RWPE2 (cell line): ENCODE data around the gene IL1RAPL1.

ENCODE experiments used
- ATAC-seq: fragments of 200-7000 bp; cut with Tn5 transposase; 3 replicates; pipeline ENCODE4 v1.9.1; 2021; ENCODE audit warnings: low read depth
- DNase-seq: peaks from one replicate; pipeline ENCODE4 v3.0.0-alpha.2; 2020; ENCODE audit warnings: low spot score
- H3K27ac ChIP-seq: fragments of 450-650 bp; 2 replicates; pipeline ENCODE4 v1.5.1; 2017; ENCODE audit warnings: mild to moderate bottlenecking; ENCODE audit not compliant: poor library complexity, severe bottlenecking
- H3K27me3 ChIP-seq: fragments of 250-450 bp; sonication (Bioruptor Pico); 2 replicates; pipeline ENCODE4 v1.5.1; 2021; ENCODE audit warnings: mild to moderate bottlenecking, moderate library complexity; ENCODE audit not compliant: insufficient read depth, poor library complexity, severe bottlenecking
- H3K36me3 ChIP-seq: fragments of 250-450 bp; sonication (Bioruptor Pico); 2 replicates; pipeline ENCODE4 v1.5.1; 2020; ENCODE audit warnings: low read depth, mild to moderate bottlenecking, moderate library complexity
- H3K4me1 ChIP-seq: fragments of 250-450 bp; sonication (Bioruptor Pico); 2 replicates; pipeline ENCODE4 v1.5.1; 2021; ENCODE audit warnings: mild to moderate bottlenecking, moderate library complexity; ENCODE audit not compliant: insufficient read depth, poor library complexity, severe bottlenecking
- H3K4me3 ChIP-seq: fragments of 250-450 bp; sonication (Bioruptor Pico); 2 replicates; pipeline ENCODE4 v1.5.1; 2021; ENCODE audit warnings: mild to moderate bottlenecking, moderate library complexity; ENCODE audit not compliant: severe bottlenecking
- H3K9me3 ChIP-seq: fragments of 250-450 bp; sonication (Bioruptor Pico); 2 replicates; pipeline ENCODE4 v1.5.1; 2021; ENCODE audit warnings: mild to moderate bottlenecking, moderate library complexity; ENCODE audit not compliant: severe bottlenecking
- TF ChIP-seq, protein P1 (sequence below): fragments of 450-650 bp; IDR thresholded peaks from one replicate; pipeline ENCODE4 v1.5.1; 2017; ENCODE audit warnings: mild to moderate bottlenecking, moderate library complexity; ENCODE audit not compliant: poor library complexity, severe bottlenecking

The IL1RAPL1 gene

GRCh38 chrX:29826742-29827141 is 1239.5 kb downstream of the IL1RAPL1 start:
- ATAC-seq (no peak), DNase-seq (no peak)
- H3K27ac ChIP-seq, result no peak overlapping the region
- TF ChIP-seq, protein P1, sequence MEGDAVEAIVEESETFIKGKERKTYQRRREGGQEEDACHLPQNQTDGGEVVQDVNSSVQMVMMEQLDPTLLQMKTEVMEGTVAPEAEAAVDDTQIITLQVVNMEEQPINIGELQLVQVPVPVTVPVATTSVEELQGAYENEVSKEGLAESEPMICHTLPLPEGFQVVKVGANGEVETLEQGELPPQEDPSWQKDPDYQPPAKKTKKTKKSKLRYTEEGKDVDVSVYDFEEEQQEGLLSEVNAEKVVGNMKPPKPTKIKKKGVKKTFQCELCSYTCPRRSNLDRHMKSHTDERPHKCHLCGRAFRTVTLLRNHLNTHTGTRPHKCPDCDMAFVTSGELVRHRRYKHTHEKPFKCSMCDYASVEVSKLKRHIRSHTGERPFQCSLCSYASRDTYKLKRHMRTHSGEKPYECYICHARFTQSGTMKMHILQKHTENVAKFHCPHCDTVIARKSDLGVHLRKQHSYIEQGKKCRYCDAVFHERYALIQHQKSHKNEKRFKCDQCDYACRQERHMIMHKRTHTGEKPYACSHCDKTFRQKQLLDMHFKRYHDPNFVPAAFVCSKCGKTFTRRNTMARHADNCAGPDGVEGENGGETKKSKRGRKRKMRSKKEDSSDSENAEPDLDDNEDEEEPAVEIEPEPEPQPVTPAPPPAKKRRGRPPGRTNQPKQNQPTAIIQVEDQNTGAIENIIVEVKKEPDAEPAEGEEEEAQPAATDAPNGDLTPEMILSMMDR, result no peak
- no peaks in the 10 kb centered on the region for H3K27me3 ChIP-seq
- no peak overlapping the region for H3K4me3 ChIP-seq
- no peaks in the 10 kb centered on the region for H3K4me1 ChIP-seq
- H3K36me3 ChIP-seq, result no peaks in the 10 kb centered on the region
- no peaks in the 10 kb centered on the region for H3K9me3 ChIP-seq

- ATAC-seq (no peak), DNase-seq (no peak)
- Histone ChIP-seq H3K36me3 (no peaks in the 10 kb centered on the region), H3K27ac (no peak overlapping the region), H3K4me3 (no peak overlapping the region), H3K4me1 (no peaks in the 10 kb centered on the region), H3K27me3 (no peaks in the 10 kb centered on the region), H3K9me3 (no peaks in the 10 kb centered on the region)
- TF ChIP-seq, protein P1, result no peak
Measured at GRCh38 chrX:29834311-29834710, 1247.1 kb downstream of the IL1RAPL1 start.

DNA sequence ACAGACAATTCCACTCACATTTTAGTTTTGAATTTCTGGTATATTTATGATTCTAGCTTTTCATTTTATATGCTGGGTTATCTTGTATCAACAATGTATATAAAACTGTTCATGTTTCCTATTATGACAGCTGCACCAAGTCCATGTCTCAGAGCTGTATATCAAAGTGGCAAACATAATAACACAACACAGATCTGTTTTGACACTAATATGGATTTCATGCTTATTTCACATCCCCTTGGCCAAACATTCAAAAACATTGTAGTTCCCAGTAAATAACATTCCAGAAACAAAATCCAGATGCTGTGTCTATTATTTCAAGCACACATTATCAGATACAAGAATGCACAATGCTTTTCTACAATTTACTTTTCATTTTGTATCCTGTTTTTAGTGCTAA is 1247.5 kb downstream of the IL1RAPL1 start:
- TF ChIP-seq, protein P1, result no peak
- no peak overlapping the region for H3K4me3 ChIP-seq
- no peak for DNase-seq
- no peaks in the 10 kb centered on the region for H3K27me3 ChIP-seq
- H3K36me3 ChIP-seq, result no peaks in the 10 kb centered on the region
- no peak for ATAC-seq
- no peak overlapping the region for H3K27ac ChIP-seq
- H3K4me1 ChIP-seq, result no peaks in the 10 kb centered on the region
- no peaks in the 10 kb centered on the region for H3K9me3 ChIP-seq

- Histone ChIP-seq H3K9me3 (no peaks in the 10 kb centered on the region), H3K4me3 (no peak overlapping the region), H3K4me1 (no peaks in the 10 kb centered on the region), H3K27me3 (no peaks in the 10 kb centered on the region), H3K27ac (no peak overlapping the region), H3K36me3 (no peaks in the 10 kb centered on the region)
- TF ChIP-seq, protein P1, result no peak
- ATAC-seq, result no peak
- no peak for DNase-seq
Measured at GRCh38 chrX:29841750-29842149, 1254.5 kb downstream of the IL1RAPL1 start.

GRCh38 chrX:29842552-29842951 is 1255.3 kb downstream of the IL1RAPL1 start:
- no peaks in the 10 kb centered on the region for H3K4me1 ChIP-seq
- H3K4me3 ChIP-seq, result no peak overlapping the region
- H3K27me3 ChIP-seq, result no peaks in the 10 kb centered on the region
- TF ChIP-seq, protein P1, result no peak
- no peak overlapping the region for H3K27ac ChIP-seq
- ATAC-seq, result no peak
- DNase-seq, result no peak
- no peaks in the 10 kb centered on the region for H3K9me3 ChIP-seq
- no peaks in the 10 kb centered on the region for H3K36me3 ChIP-seq
